Measurements from ENCODE around the gene CADPS2.

The CADPS2 gene

DNA sequence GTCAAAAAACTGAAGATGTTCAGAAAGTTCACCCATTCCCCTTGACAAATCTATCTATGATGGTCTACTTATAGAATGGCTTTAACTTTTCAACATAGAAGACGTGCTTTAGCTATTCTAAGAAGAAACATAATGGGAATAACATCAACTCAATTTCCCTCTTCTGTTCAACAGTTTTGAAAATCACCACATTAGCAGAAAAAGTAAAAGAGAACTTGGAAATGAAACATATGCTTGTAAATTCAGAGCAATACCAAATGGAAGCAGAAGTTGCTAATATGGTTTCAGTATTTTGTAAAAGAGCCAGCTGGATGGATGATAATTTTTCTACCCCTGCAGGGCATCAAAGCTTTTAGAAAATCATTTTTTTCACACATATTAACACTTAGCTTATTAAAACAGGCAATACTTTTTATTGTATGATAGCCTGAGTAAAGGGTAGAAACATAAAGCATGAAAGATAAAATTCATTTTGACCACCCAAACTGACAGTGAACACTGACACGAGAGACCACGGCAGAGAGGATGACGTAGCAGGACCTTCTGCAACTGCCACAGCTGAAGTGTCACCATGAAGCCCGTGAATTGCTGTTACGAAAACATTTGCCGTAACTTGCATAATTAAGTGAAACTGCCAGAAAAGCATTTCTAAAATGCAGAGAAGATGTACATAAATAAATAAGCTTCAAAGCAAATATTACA is 542.5 kb downstream of the CADPS2 start:
- DNase-seq: no peak

DNA sequence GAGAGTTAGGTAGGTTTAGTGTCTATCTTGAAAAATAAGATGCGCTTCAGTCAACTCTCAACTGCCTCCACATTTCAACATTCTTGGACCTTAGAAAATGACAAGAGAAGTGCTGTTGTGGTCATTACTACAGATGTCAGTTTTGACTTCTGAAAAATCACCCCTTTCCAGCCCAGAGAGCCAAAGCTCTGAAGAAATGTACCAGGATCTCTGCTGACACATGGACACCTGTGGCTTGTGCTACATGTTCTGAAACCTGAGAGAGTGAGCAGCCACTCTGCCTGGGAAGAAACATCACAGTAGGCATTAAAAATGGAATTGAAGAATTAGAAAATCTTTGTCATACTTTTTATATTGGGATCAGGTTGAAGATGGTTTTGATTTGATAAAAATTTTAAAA is 545.8 kb downstream of the CADPS2 start:
- no peak for DNase-seq

DNA sequence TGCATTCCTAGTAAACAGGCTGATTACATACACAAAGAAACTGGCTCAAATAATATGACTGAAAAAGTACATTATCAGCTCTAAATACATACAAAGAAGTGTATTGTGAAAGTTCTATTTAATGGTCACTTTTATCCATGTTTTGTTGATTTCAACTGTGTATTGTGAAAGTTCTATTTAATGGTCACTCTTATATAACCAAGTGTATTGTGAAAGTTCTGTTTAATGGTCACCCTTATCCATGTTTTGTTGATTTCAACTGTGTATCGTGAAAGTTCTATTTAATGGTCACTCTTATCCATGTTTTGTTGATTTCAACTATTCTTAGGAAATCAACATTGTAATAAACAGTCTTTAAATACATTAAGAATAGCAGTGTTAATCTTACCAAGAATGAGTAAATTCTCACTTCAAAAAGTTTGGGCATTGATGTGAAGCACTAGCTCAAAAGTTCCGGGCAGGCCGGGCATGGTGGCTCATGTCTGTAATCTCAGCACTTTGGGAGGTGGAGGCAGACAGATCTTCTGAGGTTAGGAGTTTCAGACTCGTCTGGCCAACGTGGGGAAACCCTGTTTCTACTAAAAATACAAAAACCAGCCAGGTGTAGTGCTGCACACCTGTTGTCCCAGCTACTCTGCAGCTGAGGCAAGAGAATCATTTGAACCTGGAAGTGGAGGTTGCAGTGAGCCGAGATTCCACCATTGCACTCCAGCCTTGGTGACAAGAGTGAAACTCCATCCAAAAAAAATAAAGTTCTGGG is 546.9 kb downstream of the CADPS2 start:
- DNase-seq: no peak

DNA sequence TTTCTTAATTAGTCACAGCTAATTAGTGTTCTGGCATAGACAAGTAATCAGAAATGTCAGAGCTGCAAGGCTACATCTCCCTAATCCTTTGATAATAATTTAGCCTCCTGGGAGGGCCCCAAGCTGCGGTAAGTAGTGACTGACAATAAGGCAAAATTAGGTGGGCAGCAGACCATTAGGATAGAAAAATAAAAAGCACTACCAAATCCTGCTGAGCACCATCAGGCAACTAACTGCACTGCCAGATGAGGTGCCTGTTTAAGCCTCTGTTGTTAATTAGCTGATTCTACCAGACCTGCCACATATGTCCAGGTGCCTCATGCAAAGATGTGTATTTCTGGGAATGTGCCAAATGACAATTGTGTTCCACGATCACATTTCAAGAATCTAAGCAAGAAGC is 549.2 kb downstream of the CADPS2 start:
- no peak for DNase-seq

DNA sequence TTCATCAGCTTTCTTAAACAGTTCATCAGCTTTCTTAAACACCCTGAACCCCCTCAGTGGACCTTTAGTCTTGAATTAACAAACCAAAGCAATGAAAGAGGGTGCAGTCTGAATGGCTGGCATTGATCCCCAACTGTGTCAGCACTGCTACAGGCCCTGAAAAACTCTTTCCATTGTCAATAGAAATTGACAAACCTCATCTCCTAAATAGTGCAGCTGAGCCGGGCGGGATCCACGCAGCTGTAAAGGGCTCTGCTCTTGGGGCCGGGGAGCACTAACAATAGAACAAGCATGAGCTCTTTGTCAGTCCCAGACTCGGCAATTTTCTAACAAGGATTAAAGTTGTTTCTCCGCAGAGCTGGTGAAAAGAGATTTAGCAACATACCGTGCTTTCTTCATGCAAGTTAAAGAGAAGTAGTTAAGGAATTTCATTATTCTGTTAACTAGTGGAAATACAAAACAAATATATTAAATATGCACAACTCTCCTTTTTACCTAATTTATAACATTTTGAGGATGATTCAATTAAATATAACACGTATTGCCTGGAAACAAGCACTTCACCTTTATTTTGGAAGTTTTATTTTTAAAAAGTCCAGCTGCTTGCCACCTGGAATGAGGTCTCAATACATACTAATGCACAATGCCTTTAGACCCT is 557.0 kb downstream of the CADPS2 start:
- DNase-seq: no peak

DNA sequence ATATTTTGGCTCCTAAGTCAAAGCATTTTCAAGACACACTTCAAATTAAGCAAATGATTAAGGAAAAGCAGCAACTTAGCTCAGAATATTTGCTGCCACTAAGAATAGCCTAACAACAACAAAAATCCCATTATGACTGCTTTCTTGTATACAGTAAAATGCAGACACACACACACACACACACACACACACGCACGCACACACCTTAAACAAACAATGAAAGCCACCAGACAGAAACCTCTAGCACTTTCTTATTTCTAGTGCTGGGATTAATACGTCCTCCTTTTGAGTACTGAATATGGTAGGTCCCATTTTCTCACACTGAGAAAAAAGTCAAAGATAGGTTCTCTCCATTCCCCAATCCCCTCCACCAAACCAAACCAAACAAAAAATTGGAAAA is 558.3 kb downstream of the CADPS2 start:
- DNase-seq: no peak

DNA sequence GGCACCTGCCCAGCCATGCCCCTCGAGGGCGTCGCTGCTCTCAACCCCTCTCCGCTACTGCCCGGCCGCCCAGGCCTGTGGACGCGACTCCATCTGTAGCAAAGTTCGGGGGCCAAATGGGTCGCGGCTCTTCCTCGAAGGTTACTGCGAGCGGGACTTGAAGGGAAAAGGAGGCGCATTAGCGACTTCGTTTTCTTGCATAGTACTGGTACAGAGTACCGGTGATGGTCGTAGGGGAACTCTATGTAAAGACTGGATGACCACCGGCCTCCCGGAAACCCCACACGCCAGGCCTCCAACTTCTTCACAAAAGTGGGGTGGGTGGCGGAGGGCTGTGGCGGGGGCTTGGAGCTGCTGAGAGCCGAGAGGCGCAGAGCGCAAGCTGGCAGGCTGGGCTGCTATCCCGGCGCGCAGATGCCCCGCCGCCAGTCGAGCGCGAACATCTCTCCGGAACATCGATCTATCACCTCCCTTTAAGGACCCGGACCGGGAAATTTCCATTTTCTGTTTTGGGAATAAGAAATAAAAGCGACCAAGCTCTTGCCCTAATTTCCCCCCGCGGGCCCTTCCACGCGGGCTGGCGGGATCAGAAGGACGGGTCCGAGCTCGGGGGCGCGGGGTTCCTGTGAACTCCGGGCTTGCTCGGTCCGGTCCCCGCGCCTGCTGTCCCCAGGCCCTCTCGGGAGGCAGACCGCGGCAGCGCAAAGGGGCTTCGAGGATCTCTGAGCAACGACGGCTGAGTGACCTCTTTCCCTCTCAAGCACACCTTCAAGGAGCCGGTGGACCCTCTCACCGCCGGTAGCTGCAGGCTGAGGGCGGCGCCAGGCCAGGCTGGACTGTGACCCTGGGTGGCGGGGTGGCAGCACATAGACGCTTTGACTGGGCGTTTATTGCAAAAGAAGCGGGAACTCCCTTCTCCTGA is 569.5 kb downstream of the CADPS2 start:
- no peak for DNase-seq

DNA sequence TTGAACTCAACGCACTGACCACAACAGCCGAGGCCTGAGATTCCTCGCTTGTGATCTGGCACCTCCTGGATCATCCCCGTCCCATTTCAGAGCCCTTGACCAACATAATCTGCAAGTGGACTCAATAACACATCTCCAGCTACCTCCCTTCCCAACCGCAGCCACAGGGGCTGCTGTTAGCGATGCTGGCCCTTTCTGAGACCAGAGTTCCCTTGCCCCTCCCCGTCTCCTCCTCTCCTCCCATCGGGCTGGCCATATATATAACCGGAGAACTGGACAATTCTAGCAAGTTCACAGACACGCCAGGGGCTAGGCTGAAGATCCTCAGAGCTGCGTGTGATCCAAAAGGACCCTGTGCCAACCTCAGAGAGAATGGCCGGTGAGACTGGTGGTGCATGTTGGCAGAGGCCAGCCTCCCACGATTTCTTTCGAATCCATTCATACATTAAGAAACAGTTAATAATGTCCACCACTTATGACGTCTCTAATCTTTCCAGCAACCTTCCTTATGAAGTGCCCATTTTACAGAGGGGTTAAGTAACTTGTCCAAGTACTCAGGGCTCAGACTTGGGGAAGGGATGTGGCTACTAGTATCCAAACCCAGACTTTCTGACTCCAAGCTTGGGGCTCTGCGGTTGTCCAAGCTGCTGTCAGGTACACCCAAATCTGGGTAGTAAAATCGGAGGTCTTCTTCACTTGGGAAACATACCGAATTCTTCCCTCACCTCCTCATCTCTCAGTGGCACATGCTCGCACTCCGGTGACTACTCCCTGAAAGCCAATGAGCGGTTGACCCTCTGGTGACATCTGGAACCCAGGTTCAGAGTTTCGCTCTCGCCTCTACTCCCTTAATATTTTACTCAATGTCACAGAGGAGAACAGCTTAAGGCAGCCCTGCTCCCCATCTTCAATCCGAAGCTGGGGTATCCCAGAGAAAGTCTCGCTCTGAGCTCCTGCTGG is 570.5 kb downstream of the CADPS2 start:
- DNase-seq: no peak

DNA sequence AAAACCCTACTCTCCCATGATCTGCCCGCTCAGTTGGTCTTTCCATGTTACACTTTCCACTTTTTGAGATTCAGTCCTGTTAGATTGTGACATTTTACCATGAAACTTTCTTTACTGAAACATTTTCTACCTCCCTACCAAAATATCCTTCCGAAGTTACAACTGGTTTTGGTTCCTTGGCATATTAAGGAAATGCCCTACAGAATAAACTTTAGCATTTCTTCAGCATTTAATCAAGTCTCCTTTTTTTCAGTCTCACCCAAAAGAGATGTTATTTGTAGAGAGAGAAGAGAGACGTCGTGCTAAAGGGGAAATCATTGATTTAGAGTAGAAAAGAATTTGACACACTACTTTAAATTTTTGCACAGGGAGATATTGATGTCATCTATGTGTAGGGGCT is 572.0 kb downstream of the CADPS2 start:
- DNase-seq: no peak

DNA sequence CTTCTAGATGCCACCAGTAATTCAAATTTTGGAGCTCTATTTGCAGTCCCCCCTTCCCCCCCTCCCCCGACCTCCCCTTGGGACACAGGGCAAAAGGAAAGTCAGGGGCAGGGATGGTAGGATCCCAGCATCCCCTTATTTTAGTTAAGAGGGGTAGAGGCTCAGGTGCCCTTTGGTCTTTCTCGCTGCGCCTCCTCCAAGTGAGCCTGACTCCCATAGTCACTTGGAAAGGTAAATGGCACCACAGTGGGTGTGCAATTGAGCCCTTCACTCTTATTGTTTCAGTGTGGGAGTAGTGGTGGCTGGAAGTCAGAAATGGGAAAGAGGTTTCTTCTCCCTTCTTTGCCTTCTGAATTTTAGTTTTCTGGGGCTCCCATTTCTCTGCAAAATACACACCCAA is 573.5 kb downstream of the CADPS2 start:
- no peak for DNase-seq

DNA sequence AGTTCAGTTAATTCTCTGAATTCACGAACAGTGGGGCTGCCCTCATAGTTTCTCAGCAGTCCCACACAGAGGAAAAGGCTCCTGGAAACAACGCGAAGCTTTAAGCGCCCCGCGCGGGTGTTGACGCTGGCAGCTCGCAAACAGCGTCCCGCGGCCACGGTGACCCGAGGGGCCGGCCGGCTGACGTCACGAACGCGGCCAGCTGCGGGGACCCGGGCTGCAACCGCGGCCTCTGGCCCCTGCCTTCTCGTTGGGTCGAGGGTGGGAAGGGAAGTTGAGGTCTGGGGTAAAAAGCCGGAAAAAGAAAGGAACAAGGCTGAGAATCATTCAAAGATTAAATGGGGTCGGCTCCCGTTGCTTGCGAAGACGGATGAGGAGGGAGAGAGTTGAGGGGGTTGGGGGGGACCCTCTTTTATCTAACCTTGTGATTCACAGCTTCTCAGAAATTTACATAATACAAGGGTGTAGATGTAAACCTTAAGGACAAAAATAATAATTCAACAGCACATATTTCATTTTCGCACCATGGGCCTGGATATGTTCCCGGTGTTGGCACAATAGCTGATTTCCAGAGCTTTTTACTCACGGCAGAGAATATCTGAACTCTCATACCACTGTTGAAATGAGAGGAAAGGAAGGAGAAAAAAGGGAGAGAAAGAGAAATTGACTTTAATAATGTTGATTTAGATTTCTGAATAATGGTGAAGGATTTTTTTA is 574.4 kb downstream of the CADPS2 start:
- no peak for DNase-seq

DNA sequence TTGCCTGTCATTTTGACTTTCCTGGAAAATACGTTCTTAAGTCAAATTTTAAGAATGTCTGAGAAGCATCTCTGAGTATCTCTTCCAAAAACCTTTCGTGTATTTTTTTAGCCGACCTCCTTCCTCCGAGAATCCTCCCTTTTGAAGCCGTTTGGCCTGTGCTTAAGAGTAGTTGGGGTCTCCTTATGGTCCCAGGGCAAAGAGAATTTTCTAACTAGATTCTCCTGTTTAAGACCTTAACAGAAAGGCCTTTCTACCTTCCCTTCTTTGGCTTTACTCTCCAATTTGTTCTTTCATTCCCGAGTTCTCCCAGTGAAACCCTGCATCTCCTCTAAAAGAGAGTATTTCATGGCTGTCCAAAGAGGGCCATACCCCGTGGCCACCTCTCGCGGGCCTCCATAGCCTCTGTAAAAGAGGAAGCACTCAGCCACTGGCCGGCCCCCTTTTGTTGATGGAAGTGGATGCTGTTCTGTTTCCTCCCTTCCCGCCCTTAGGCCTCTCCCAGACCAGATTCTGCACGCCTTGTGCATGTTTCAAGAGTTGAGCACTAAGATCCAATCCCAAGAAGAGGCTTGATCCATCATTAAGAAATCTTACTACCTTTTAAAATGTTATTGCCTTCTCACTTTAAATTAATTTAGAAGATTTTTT is 575.1 kb downstream of the CADPS2 start:
- DNase-seq: no peak

DNA sequence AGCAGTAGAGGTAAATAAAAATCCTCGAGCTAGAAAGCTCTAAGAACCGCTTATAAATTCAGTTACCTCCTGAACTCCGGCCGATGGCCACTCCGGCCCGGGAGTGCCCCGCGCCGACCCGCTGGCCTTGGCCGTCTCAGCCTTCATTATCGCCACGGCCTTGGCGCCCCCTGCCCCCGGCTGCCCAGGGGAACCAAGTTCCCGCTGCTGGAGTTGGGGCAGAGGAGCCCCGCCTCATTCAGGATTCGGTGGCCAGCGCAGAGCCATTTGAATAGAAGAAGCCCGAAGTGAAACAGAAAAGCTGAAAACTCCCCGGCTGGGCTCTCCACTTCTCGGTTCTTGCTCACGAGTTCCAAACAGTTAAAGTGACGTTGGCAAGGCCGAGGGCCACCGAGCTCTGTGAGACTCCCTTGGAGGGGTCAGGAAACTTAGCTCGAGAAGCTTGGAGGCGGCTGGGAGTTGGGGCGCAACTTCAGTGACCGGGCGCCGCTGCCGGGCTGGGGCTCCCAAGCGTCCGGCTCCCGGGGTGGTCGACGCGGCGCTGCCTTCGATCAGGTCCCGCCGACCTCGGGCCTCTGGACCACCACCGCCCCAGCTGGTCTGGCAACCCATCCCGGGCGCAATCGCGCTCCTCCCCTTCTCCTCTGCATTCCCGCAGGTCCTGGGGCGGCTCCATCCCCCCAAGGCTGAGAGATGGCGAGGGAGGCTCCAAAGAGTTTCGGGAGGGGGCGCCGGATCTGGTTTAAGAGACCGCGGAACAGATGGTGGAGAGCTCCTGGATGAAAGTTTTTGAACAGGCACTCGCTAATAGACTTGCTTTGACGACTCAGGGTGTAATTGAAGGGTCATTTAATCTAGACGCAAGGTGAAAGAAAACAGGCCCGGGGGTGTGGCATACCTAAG is 575.9 kb downstream of the CADPS2 start:
- DNase-seq: no peak

DNA sequence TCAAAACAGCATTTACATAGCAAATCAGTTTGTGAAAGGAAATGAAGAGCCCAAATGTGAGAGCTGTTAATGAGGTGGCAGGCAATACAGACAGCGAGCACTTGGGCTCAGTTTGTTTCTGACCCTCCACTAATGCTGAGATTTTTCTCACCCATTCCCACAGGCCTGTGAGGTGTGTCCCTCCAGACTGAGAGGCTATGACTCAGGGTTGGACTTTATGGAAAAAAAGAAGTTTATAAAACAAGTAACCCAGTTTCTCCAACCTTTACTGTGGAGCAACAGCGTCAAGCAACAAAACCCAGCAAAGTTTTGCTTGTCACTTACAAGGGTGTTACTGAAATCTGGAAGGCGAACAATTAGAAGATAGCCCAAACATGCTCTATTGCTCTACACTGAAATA is 576.8 kb downstream of the CADPS2 start:
- DNase-seq: no peak

DNA sequence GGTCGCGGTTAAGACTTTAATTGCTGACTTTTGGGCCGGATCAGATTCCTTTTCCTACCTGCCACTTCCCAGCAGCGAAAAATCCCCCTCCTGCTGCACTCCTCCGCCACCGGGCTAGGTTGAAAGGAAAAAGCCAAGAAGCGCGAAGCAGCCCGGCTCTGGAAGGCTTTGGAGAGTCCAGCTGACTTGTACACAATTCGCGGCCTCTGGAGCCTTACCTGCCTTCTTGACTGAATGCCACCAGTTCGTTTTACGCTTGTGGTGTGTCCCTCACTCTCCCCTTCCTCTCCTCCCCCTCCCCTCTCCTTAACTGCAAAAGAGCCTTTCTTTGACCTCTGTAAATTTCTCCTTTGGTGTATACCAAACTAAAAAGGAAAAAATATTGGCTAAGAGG is 579.0 kb downstream of the CADPS2 start:
- no peak for DNase-seq

DNA sequence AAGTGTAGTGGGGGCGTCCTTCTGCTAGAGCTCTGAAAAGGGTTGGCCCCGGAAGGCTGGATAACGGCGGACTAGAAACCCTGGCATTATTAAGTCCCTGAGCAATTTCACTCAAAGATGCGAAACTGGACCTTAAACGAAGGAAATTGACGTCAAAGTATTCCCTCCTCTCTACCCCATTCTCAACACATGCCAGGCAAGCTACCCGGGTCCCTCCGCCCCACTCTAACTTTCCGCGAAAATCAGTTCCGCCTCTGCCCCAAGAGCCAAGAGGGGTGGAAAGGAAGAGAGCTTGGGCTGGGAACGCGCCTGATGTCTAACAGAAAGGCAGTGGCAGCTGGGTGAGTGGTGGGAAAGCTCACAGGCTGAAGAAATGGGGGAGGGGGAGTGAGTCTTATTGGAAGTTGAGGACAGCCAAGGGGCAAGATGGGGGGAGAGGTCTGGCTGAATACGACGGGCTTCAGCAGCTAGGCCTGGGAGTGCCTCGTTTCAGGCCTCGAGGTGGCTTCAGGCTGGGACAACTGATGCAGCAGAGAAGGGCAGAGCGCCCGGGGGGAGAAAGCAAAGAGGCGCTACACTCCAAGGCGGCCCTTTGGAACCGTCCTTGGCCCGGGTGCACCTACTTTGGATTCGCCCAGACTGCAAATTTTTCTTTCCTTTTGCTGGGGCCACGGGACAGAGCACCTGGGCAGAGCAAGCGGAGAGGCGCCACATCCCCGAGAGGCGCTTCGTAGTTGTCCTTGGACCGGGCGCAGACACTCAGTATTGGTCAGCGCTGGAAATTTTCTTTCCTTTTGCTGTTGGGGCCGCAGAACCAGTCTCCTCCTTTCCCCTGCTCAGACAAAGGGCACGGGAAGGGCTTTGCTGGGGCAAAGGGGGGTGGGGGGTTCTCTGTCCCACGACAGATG is 579.7 kb downstream of the CADPS2 start:
- DNase-seq: no peak

DNA sequence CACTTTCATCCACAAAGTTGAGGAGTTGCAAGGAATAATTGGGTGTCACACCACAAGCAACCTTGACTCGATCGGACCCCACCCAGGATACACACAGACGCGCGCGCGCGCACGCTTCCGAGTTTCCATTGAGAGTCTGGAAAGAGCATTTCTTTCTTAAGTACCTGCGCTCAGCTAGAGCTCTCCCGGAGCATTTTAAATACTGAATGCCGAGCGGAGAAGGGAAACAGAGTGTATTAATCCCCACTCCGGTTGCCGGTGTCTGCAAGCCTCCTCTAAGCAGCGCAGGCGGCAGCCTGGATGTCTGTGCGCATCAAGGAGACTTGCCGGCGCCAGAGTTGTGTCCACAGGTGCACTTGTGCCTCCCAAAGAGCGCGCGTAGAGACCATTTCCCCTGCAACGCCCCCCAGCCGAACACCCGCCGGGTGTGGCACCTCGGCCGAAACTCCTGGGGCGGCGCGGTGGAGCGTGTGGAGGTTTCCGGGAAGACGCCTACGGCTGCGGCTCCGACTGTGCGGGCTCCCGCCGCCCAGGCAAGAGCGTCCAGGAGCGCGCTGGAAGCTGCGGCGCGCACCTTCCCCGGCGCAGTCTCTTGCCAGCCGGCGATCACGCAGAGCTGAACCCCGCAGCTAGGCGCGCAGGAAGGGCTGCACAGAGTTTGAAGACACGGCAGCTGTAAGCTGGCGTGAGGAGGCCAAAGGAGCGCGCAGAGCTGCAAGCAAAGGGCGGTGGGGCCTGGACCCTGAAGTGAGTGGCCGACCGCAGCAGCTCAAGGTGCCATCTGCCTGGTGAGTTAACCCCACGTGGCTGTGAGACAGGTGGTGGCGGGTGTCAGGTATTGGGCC is 580.6 kb downstream of the CADPS2 start:
- no peak for DNase-seq

Measured in activated CD4-positive, alpha-beta T cell treated with anti-CD3 and anti-CD28 coated beads for 4 hours (primary cell).